H1 (cell line): Measurements from ENCODE around the gene TSPEAR. TPM values are rescaled to one million over a fixed set of nuclear protein-coding genes. Genes with fewer than 3 reads are reported as not detected.

Experiments
- CTCF ChIA-PET: fragments of 300-600 bp; sonication (Branson Sonifier 250); formaldehyde crosslinking; loops from one replicate; lab custom pipeline; 2021; ENCODE audit not compliant: partially characterized antibody; lab: Charles Lee
- POLR2A ChIA-PET: fragments of 300-600 bp; sonication (Branson Sonifier 250); formaldehyde crosslinking; loops from one replicate; lab custom pipeline; 2021; ENCODE audit warnings: inconsistent platforms; ENCODE audit not compliant: partially characterized antibody; lab: Charles Lee
- DNase-seq, 2 experiments: peaks; one replicate each; pipeline versions ENCODE4 v3.0.0 to v3.0.0-alpha.2; 2010 to 2022; ENCODE audit warnings: low spot score in 2 of 2, low read depth in 1 of 2, mixed read lengths in 1 of 2
- FAIRE-seq: peaks from 2 replicates; lab custom pipeline; 2011; peaks lifted over from hg19 to GRCh38; lab: Jason Lieb, UNC
- H2AFZ ChIP-seq: 2 replicates; pipeline ENCODE4 v1.8.1; 2012; ENCODE audit warnings: low read length, inconsistent platforms
- H2AK5ac ChIP-seq: 2 replicates; pipeline ENCODE4 v1.6.1; 2013; ENCODE audit warnings: low read depth, low read length
- H2BK120ac ChIP-seq: replicated peaks from 2 replicates; pipeline ENCODE3; 2013; ENCODE audit warnings: low read depth, low read length, inconsistent platforms
- H2BK12ac ChIP-seq: 2 replicates; pipeline ENCODE4 v1.6.1; 2013; ENCODE audit warnings: low read depth, low read length
- H2BK15ac ChIP-seq: 2 replicates; pipeline ENCODE4 v1.6.1; 2013; ENCODE audit warnings: low read length
- H2BK20ac ChIP-seq: 2 replicates; pipeline ENCODE4 v1.6.1; 2013; ENCODE audit warnings: low read length
- H2BK5ac ChIP-seq: 2 replicates; pipeline ENCODE4 v1.6.1; 2013; ENCODE audit warnings: low read depth, low read length
- H3K14ac ChIP-seq: 2 replicates; pipeline ENCODE4 v1.6.1; 2013; ENCODE audit warnings: inconsistent platforms; ENCODE audit not compliant: insufficient read length
- H3K18ac ChIP-seq: 2 replicates; pipeline ENCODE4 v1.6.1; 2013; ENCODE audit warnings: low read length; ENCODE audit errors: extremely low read depth
- H3K23ac ChIP-seq: 2 replicates; pipeline ENCODE4 v1.6.1; 2013; ENCODE audit warnings: inconsistent platforms; ENCODE audit not compliant: insufficient read length
- H3K23me2 ChIP-seq: 2 replicates; pipeline ENCODE4 v1.6.1; 2013; ENCODE audit warnings: low read depth, low read length
- H3K27ac ChIP-seq: 2 replicates; pipeline ENCODE4 v1.6.1; 2011; ENCODE audit warnings: low read depth, low read length, inconsistent platforms
- H3K27me3 ChIP-seq, 4 experiments: replicated peaks in 1 of 4; 1 replicate in 1 of 4; 2 replicates in 3 of 4; pipeline versions ENCODE4 v1.6.1 to v1.8.1; 2011 to 2013; ENCODE audit warnings: low read length in 3 of 4, mild to moderate bottlenecking in 3 of 4, inconsistent platforms in 2 of 4, mixed read lengths in 2 of 4, moderate library complexity in 1 of 4; ENCODE audit not compliant: control insufficient read depth in 3 of 4, insufficient read depth in 3 of 4; ENCODE audit errors: extremely low read depth in 1 of 4
- H3K36me3 ChIP-seq, 4 experiments: 2 replicates each; pipeline versions ENCODE4 v1.6.1 to v1.8.1; 2011 to 2013; ENCODE audit warnings: mild to moderate bottlenecking in 4 of 4, low read length in 3 of 4, moderate library complexity in 2 of 4, control low read depth in 1 of 4, inconsistent platforms in 1 of 4; ENCODE audit not compliant: insufficient read depth in 4 of 4, control insufficient read depth in 2 of 4
- H3K4ac ChIP-seq: replicated peaks from 2 replicates; pipeline ENCODE3; 2013; ENCODE audit warnings: low read length, low read depth, mixed read lengths, inconsistent platforms; ENCODE audit not compliant: insufficient read length
- H3K4me1 ChIP-seq, 4 experiments: replicated peaks in 1 of 4; 1 replicate in 1 of 4; 2 replicates in 3 of 4; pipeline versions ENCODE4 v1.6.1 to v1.8.1; 2011 to 2013; ENCODE audit warnings: low read length in 3 of 4, inconsistent platforms in 2 of 4, mixed read lengths in 1 of 4; ENCODE audit not compliant: insufficient read depth in 4 of 4, control insufficient read depth in 3 of 4
- H3K4me2 ChIP-seq, 2 experiments: 2 replicates each; pipeline versions ENCODE4 v1.6.1 to v1.8.1; 2011 to 2013; ENCODE audit warnings: low read depth in 2 of 2, low read length in 2 of 2, control low read depth in 1 of 2, inconsistent platforms in 1 of 2, mild to moderate bottlenecking in 1 of 2; ENCODE audit not compliant: insufficient read depth in 1 of 2
- H3K4me3 ChIP-seq, 4 experiments: fragments of 200-600, 300-600 bp in 1 of 4; sonication (generic), shearing (Covaris generic), sonication (Bioruptor Twin) in 1 of 4; 2 replicates each; pipeline versions ENCODE4 v1.5.1 to v1.8.1; 2011 to 2016; ENCODE audit warnings: low read length in 4 of 4, low read depth in 3 of 4, control low read depth in 2 of 4, inconsistent platforms in 2 of 4, mild to moderate bottlenecking in 2 of 4, mixed read lengths in 1 of 4, moderate library complexity in 1 of 4; ENCODE audit not compliant: insufficient read depth in 2 of 4; ENCODE audit errors: extremely low read depth in 1 of 4
- H3K56ac ChIP-seq: replicated peaks from 2 replicates; pipeline ENCODE3; 2013; ENCODE audit warnings: low read depth, mild to moderate bottlenecking, mixed read lengths, low read length, inconsistent platforms; ENCODE audit not compliant: insufficient read length
- H3K79me1 ChIP-seq: 2 replicates; pipeline ENCODE4 v1.6.1; 2013; ENCODE audit warnings: low read depth, low read length, control low read depth
- H3K79me2 ChIP-seq, 2 experiments: 2 replicates each; pipeline versions ENCODE4 v1.6.1 to v1.8.1; 2012 to 2013; ENCODE audit warnings: low read length in 2 of 2, mild to moderate bottlenecking in 2 of 2, inconsistent platforms in 1 of 2; ENCODE audit not compliant: insufficient read depth in 2 of 2, control insufficient read depth in 1 of 2
- H3K9ac ChIP-seq, 4 experiments: replicated peaks in 1 of 4; 1 replicate in 1 of 4; 2 replicates in 3 of 4; pipeline versions ENCODE4 v1.6.1 to v1.8.1; 2011 to 2013; ENCODE audit warnings: low read depth in 3 of 4, low read length in 3 of 4, control low read depth in 2 of 4, mild to moderate bottlenecking in 2 of 4, moderate library complexity in 2 of 4, inconsistent platforms in 1 of 4; ENCODE audit errors: extremely low read depth in 1 of 4
- H3K9me3 ChIP-seq, 2 experiments: 2 replicates each; pipeline versions ENCODE4 v1.6.1 to v1.8.1; 2012 to 2013; ENCODE audit warnings: mild to moderate bottlenecking in 2 of 2, moderate library complexity in 2 of 2, control low read depth in 1 of 2, inconsistent platforms in 1 of 2, low read depth in 1 of 2, low read length in 1 of 2, mixed read lengths in 1 of 2; ENCODE audit not compliant: insufficient read depth in 2 of 2
- H4K20me1 ChIP-seq, 2 experiments: replicated peaks in 1 of 2; 2 replicates each; pipeline versions ENCODE3 to v1.8.1; 2011 to 2013; ENCODE audit warnings: inconsistent platforms in 2 of 2, low read length in 2 of 2, mild to moderate bottlenecking in 1 of 2; ENCODE audit not compliant: insufficient read depth in 2 of 2, control insufficient read depth in 1 of 2
- H4K5ac ChIP-seq: 2 replicates; pipeline ENCODE4 v1.6.1; 2013; ENCODE audit warnings: low read length, low read depth, mixed read lengths, inconsistent platforms; ENCODE audit not compliant: insufficient read length
- H4K8ac ChIP-seq: 2 replicates; pipeline ENCODE4 v1.8.0; 2013; ENCODE audit warnings: mild to moderate bottlenecking, moderate library complexity, low read length, inconsistent platforms; ENCODE audit not compliant: insufficient read depth; ENCODE audit errors: extremely low read depth
- H4K91ac ChIP-seq: replicated peaks from 2 replicates; pipeline ENCODE3; 2013; ENCODE audit warnings: low read length, mixed read lengths, inconsistent platforms; ENCODE audit not compliant: insufficient read length
- BRCA1 ChIP-seq: IDR thresholded peaks from 2 replicates; pipeline ENCODE4 v1.6.1; 2012; ENCODE audit warnings: low read depth, low read length, improper control_type of control experiment
- CEBPB ChIP-seq: IDR thresholded peaks from 2 replicates; pipeline ENCODE4 v1.6.1; 2012; ENCODE audit warnings: low read depth, low read length
- CHD1 ChIP-seq: IDR thresholded peaks from 2 replicates; pipeline ENCODE4 v1.6.1; 2012; ENCODE audit warnings: low read depth, low read length, improper control_type of control experiment
- CTBP2 ChIP-seq: IDR thresholded peaks from 2 replicates; pipeline ENCODE4 v1.7.0; 2011; ENCODE audit warnings: borderline replicate concordance, mild to moderate bottlenecking, moderate library complexity, mixed read lengths, low read length; ENCODE audit not compliant: insufficient read depth, insufficient read length
- EP300 ChIP-seq, 2 experiments: IDR thresholded peaks; 1 replicate in 1 of 2; 2 replicates in 1 of 2; pipeline ENCODE4 v1.6.1; 2011 to 2012; ENCODE audit warnings: low read depth in 2 of 2, low read length in 2 of 2, mild to moderate bottlenecking in 2 of 2, borderline replicate concordance in 1 of 2, inconsistent platforms in 1 of 2, moderate library complexity in 1 of 2
- GABPA ChIP-seq: IDR thresholded peaks from 2 replicates; pipeline ENCODE4 v1.6.1; 2011; ENCODE audit warnings: mild to moderate bottlenecking, low read length, moderate library complexity, borderline replicate concordance; ENCODE audit not compliant: insufficient read depth
- JUND ChIP-seq: IDR thresholded peaks from 2 replicates; pipeline ENCODE4 v1.6.1; 2011; ENCODE audit warnings: mild to moderate bottlenecking, improper control_type of control experiment, low read length
- NRF1 ChIP-seq: IDR thresholded peaks from 2 replicates; pipeline ENCODE4 v1.6.1; 2011; ENCODE audit warnings: mild to moderate bottlenecking, low read depth, low read length, improper control_type of control experiment
- POLR2A ChIP-seq, 2 experiments: IDR thresholded peaks; 1 replicate in 1 of 2; 2 replicates in 1 of 2; pipeline ENCODE4 v1.6.1; 2011; ENCODE audit warnings: low read depth in 2 of 2, low read length in 2 of 2, mild to moderate bottlenecking in 2 of 2; ENCODE audit errors: control extremely low read depth in 1 of 2
- RBBP5 ChIP-seq: IDR thresholded peaks from 2 replicates; pipeline ENCODE4 v1.7.1; 2012; ENCODE audit warnings: low read depth, mild to moderate bottlenecking, inconsistent platforms, low read length, moderate library complexity, borderline replicate concordance
- TAF7 ChIP-seq: optimal IDR thresholded peaks from 2 replicates; pipeline ENCODE3; 2011; ENCODE audit warnings: low read depth, mild to moderate bottlenecking, inconsistent platforms, low read length, moderate library complexity, borderline replicate concordance
- TCF12 ChIP-seq: IDR thresholded peaks from 2 replicates; pipeline ENCODE4 v1.6.1; 2011; ENCODE audit warnings: low read depth, mild to moderate bottlenecking, low read length
- WGBS, 2 experiments: shearing (Covaris generic) in 1 of 2; methylation state at CpG; one replicate each; pipeline versions ENCODE4 v1.1.6 to v1.1.7; 2013 to 2015; ENCODE audit warnings: low lambda C conversion rate in 2 of 2, mixed read lengths in 2 of 2, inconsistent platforms in 1 of 2, low coverage in 1 of 2, missing lambda C conversion rate in 1 of 2; ENCODE audit not compliant: insufficient replicate concordance in 2 of 2, insufficient coverage in 1 of 2, insufficient read length in 1 of 2; ENCODE audit errors: extremely low coverage in 1 of 2, missing lambda C conversion rate in 1 of 2; 5-methylcytosine and 5-hydroxymethylcytosine counted together
- polyA plus RNA-seq, 7 experiments: library from polyadenylated mRNA; depleted of rRNA in 3 of 7; stranded (reverse) in 5 of 7; unstranded in 2 of 7; fragments of >200 nt in 5 of 7; fragments of 200-250 nt in 2 of 7; gene quantifications; 1 replicate in 5 of 7; 2 replicates in 1 of 7; 4 replicates in 1 of 7; pipeline versions ENCODE4 v1.2.1 to v1.2.3, GENCODE V29; 2011 to 2013; ENCODE audit warnings: missing spikeins in 2 of 7, mixed read lengths in 2 of 7
- total RNA-seq: library from RNA; stranded (reverse); fragmentation: NEBNext Ultra II Directional; extraction: Animal tissue kit (Norgen Biotek cat#: 25700); gene quantifications from 2 replicates; pipeline ENCODE4 v1.2.1, GENCODE V29; 2021

TSPEAR gene
- total and polyA plus RNA-seq, 2 of the 8 experiments (the other 6 are each of a cell fraction or from before 2014, with no cell fraction given), result 0.58 to 0.89 TPM

DNA sequence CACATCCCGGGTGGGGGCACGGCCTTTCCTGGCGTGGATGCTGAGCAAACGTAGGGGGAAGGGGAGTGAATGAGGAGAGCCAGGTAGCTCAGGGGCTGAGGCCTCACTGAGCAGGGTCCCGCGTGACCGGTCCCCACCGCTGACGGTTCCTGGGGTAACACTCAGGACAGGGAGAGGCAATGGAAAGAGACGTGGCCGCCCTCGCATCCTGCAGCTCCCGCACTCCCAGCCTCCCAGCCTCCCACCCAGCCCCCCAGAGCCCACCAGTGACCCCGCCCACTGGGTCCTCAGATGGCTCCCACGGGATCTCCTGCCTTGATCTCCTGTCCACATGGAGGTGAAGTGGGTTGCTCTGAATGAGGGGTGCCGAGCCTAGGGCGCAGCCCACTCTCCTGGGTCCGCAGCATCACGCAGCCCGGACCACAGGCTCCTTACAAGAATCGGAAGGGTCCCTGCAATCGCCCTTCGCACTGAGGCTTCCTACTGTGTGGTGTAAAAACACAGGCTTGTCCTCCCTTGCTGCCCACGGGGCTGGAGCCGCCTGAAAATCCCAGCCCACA is 2.4 kb downstream of the TSPEAR start:
- Histone ChIP-seq H3K36me3 (no peaks in the 10 kb centered on the region), H3K9ac (no peak overlapping the region; a peak in 1 of 7 replicates), H2BK15ac (peak overlapping the region; percentile 98; the same call in 1 of the 2 replicates), H2AFZ (no peak overlapping the region), H3K18ac (peak overlapping the region; percentile 95), H3K23me2 (peaks cover 49% of the 10 kb centered on the region), H3K79me1 (peaks cover 3% of the 10 kb centered on the region; the same call in 1 of the 2 replicates), H2BK5ac (peak overlapping the region; percentile 89; the same call in 1 of the 2 replicates), H4K91ac (peak overlapping the region; percentile 99), H3K4me1 (peaks cover 0 to 64% (median 50%) of the 10 kb centered on the region in 4 experiments; a peak in 6 of 7 replicates), H3K27me3 (peaks cover 24 to 73% (median 67%) of the 10 kb centered on the region in 4 experiments), H3K4me3 (peak overlapping the region; percentile 9 to 58 (median 40); a peak in 7 of 8 replicates), H2BK20ac (peak overlapping the region; percentile 99; the same call in 1 of the 2 replicates), H3K4me2 (peak overlapping the region; percentile 91 to 93), H4K20me1 (peaks cover 0 to 2% of the 10 kb centered on the region in 2 experiments), H3K9me3 (no peaks in the 10 kb centered on the region), H3K14ac (no peak overlapping the region), H2AK5ac (peak overlapping the region; percentile 82; the same call in 1 of the 2 replicates), H3K27ac (no peak overlapping the region), H3K4ac (peak overlapping the region; percentile 89), H4K8ac (peak overlapping the region; percentile 79), H3K56ac (peak overlapping the region; percentile 65), H3K23ac (no peak overlapping the region), H2BK12ac (peak overlapping the region; percentile 92), H4K5ac (peak overlapping the region; percentile 50), H2BK120ac (peak overlapping the region; percentile 98), H3K79me2 (no peaks in the 10 kb centered on the region)
- POLR2A ChIA-PET, result interaction anchor here (0.9 to 1.2 kb wide), 2 partner anchors 10 to 92 kb away, joined by 3 to 4 read pairs; no protein-coding TSS in a partner anchor
- DNase-seq (no peak), FAIRE-seq (no peak)
- WGBS, 2 experiments, result 4% methylated on average over 21 of the region's 25 CpGs; no CpG with 5 or more reads in 1 of the 2 experiments
- TF ChIP-seq EP300 (IDR thresholded peaks at IDR 0.05; ENCODE audit: borderline replicate concordance in 1 of 2, low read depth in 2 of 2, low read length in 2 of 2) (no peak), NRF1 (no peak), BRCA1 (no peak), CTBP2 (no peak), TAF7 (no peak), POLR2A (IDR thresholded peaks at IDR 0.05; ENCODE audit: control extremely low read depth in 1 of 2, low read depth in 2 of 2, low read length in 2 of 2) (no peak), RBBP5 (no peak), GABPA (no peak), JUND (no peak), TCF12 (no peak), CHD1 (no peak), CEBPB (no peak)
- CTCF ChIA-PET, result interaction anchor here (0.6 to 2.0 kb wide), 12 partner anchors 10 to 198 kb away, joined by 3 to 8 read pairs (median 4); partner anchors contain the start of gene KRTAP10-12
